Dermis blood vessel endothelial cell (primary cell): Measurements from ENCODE around the gene SLC35F3. TPM values are rescaled to one million over a fixed set of nuclear protein-coding genes. Genes with fewer than 3 reads are reported as not detected.
A peak's percentile ranks its signal among the peaks of the same experiment; 100 is the strongest.
"Not testable (repeated sequence)": the region's sequence is repeated elsewhere in the genome, so short reads cannot be mapped to it uniquely, and the experiment has no call there.

Source experiments
- DNase-seq: peaks from one replicate; pipeline ENCODE4 v3.0.0; 2010
- total RNA-seq: library from RNA; depleted of rRNA; stranded (reverse); fragments of >200 nt; gene quantifications from 2 replicates; pipeline ENCODE4 v1.2.3, GENCODE V29; 2014

SLC35F3 gene
- total RNA-seq, 1 donor from 2014 or later, result under 0.01 TPM

GRCh38 chr1:234111458-234112142 is 207.1 kb downstream of the SLC35F3 start:
- DNase-seq, result peak; percentile 21

DNA sequence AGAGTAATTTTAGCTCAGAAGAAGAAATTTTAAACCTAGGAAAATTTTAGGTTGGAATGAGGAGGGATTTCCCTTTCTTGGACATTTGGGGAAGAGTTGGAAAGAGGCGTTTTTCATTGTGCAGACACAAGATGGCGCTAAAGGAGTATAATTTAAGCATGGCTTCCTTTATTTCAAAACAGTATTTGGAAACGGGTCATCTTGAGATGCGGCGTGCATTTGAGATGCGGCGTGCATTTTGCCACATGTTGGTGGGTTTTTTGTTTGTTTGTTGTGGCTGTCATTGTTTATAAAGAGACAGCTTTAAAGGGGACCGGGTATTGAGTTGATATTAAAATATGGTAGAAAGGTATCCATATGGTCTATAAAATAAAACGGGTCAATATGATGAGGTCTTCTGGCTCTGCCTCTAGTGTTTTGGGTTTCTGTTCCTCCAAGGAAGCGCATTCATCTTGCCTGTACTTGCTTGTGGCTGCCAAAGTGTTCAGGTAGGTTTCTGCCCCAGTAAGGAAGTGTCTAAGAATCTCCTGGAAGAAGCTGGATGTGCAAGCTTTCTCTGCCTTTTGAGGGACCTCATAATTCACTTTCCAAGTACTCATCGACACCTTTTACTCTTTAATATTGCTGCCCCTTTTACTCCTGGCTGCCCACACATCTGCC is 210.3 kb downstream of the SLC35F3 start:
- DNase-seq, result peak; percentile 74

DNA sequence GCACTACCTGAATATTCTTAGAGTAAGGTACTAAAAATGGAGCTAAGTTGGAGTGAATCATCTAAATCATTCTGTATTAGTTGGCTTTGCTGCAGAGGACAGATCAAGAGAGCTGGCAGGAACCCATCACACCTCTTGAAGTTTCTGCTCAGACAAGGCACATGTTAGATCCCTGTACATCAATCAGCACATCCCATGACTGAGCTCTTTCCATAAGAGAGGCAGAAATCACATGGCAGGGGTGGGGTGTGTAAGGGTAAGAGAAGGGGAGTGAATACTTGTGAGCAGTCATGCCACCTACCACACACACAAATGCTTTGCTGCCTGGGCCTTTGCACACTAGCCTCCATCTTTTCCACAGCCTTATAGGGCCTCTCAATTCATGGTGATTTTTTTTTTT is 214.4 kb downstream of the SLC35F3 start:
- DNase-seq, result no peak

DNA sequence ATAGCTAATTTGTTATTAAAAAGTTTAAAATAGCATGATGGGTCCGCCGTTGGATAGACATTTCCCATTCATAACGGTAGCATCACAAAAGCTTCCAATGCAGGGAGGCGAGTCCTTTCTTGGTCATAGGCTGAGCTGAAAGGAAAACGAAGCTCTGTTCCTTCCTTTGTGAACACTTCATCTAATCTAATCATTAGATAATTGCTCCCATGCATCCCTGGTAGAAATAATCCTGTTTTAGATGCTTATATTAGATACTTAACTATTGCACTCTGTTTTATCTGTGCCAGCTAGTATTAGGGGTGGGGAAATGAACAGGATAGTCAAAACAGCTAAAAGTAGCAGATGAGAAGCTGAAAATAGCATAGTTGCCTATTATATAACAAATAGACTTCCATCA is 215.0 kb downstream of the SLC35F3 start:
- no peak for DNase-seq

GRCh38 chr1:234120327-234120944 is 216.0 kb downstream of the SLC35F3 start:
- DNase-seq, result no peak

- DNase-seq, result not testable (repeated sequence)
These were observed 217.2 kb downstream of the SLC35F3 start for GRCh38 chr1:234121659-234122058.

- not testable (repeated sequence) for DNase-seq
These were observed 218.1 kb downstream of the SLC35F3 start for GRCh38 chr1:234122571-234122970.

- DNase-seq, result no peak
These were observed 219.4 kb downstream of the SLC35F3 start for GRCh38 chr1:234123867-234124266.

GRCh38 chr1:234125283-234125682 is 220.8 kb downstream of the SLC35F3 start:
- DNase-seq, result peak; percentile 71

DNA sequence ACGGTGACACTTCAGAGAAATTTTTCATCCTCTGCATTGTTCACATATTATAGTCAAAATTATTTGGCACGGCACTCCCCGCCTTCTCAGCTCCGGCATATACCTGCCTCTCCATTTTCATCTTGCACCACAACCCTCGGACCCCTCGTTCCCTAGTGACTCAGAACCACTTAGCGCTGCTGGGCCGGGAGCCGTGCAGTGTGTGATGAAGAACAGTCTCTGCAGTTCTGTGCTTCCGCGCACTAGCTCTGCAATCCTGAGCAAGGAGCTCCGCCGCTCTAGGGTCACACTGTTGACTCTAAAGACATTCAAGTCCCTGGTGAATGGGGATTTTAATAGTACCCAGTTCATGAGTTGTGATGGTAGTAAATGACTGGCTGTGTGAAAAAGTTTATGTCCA is 221.2 kb downstream of the SLC35F3 start:
- DNase-seq, result no peak

GRCh38 chr1:234127026-234127671 is 222.7 kb downstream of the SLC35F3 start:
- no peak for DNase-seq

DNA sequence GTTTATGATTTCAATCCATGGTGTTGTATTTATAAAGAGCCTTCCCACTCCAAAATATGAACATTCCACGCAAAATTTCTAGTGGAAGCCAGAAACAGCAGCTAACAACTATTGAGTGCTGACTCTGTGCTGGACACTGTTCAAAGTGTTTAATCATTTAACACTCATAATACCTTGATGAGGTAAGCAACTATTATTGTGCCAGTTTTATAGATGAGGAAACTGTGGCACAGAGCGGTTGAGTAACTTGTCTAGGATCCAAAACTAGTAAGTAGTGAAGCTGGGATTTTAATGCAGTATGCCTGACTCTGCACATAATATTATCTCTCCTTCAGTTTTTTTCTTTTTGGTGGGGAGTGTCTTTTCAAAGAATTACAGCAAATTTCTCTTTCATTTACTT is 228.3 kb downstream of the SLC35F3 start:
- DNase-seq, result no peak

DNA sequence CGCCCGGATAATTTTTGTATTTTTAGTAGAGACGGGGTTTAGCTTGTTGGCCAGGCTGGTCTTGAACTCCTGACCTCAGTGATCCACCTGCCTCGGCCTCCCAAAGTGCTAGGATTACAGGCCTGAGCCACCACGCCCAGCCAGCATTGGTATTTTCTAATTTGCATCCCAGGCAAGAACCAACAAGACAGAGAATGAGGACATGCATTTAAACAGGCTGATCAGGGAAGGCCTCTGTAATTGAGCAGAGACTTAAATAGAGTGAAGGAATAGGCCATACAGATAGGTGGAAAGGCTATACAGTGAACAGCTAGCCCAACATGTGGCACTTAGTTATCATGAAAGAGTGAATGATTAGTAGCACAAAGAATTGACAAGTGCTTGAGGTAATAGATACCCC is 230.4 kb downstream of the SLC35F3 start:
- DNase-seq, result no peak

- no peak for DNase-seq
These were observed 231.0 kb downstream of the SLC35F3 start for GRCh38 chr1:234135501-234135900.

DNA sequence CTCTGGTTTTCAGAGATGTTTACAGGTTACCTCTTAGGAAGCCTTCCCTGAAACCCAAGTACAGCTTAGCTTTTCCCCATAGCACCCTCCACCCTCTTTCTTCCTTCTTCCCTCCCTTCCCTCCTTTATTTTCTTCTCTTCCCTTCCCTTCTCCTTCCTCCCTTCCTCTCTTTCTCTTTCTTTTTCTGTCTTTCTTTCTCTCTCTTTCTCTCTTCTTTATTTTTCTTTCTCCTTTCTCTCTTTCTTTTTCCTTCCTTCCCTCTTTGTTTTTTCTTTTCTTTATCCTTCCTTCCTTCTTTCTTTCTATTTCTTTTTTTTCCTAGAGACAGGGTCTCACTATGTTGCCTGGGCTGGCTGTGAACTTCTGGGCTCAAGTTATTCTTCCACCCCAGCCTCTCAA is 231.6 kb downstream of the SLC35F3 start:
- no peak for DNase-seq

GRCh38 chr1:234139966-234140365 is 235.5 kb downstream of the SLC35F3 start:
- peak; percentile 85 for DNase-seq

- no peak for DNase-seq
These were observed 235.9 kb downstream of the SLC35F3 start for GRCh38 chr1:234140388-234140787.

- DNase-seq, result no peak
These were observed 236.5 kb downstream of the SLC35F3 start for GRCh38 chr1:234141006-234141405.

DNA sequence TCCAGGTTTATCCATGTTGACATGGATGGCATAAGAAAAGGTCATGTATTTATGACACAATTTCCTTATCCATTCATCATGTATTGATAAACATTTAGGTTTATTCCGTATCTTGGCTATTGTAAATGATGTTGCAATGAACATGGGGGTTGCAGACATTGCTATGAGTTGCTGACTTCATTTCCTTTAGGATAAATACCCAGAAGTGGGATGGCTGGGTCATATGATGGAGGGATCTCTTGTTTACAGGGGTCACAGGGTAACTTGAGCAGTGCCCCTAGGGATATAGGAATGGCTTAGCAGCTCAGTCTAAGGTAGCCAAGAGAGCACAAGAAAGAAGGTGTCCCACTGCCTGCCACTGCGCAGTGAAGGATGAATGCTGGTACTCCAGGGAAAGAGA is 239.2 kb downstream of the SLC35F3 start:
- no peak for DNase-seq

DNA sequence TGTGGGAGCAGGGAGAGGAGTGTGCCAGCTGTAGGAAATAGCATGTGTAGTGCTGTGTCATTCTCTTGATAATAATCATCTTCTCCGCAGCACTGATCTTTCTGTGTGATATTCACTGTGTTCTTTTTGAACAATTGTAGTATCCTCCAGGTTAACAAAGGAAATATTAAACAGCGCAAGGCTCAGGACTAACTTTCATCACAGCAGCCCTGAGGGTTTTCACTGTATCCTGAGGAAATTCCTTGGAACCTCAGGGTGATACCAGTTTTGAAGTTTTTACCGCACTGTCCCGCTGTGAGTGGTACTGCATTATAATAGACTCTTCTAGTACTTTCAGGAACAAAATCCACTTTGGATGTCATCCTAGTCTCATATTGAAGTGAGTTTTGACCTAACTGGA is 240.4 kb downstream of the SLC35F3 start:
- DNase-seq, result no peak

- DNase-seq, result no peak
These were observed 243.9 kb downstream of the SLC35F3 start for GRCh38 chr1:234148350-234148749.

- DNase-seq, result no peak
These were observed 244.3 kb downstream of the SLC35F3 start for GRCh38 chr1:234148816-234149215.

GRCh38 chr1:234149217-234149616 is 244.7 kb downstream of the SLC35F3 start:
- DNase-seq, result no peak

DNA sequence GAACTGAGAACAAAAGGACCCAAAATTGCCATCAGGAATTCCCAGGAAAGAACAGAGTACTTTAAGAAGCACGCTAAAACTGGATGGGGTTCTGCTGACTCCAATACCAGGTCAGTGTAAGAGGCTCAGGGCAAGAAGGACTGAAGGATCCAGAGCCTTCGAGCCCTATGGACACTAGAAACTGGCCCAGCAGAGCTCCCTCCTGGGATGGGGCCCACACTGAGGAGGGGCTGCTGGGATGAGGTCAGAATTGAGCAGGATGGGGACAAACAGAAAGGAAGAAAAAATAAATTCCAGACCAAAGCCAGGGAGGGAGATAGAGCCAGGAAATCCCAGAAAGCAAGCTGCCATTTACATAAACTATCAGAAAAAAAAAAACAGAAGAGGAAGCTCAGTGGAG is 246.4 kb downstream of the SLC35F3 start:
- no peak for DNase-seq
